GM12873 (cell line): ENCODE measurements around the gene XXYLT1.

Experiments
- CTCF ChIP-seq: IDR thresholded peaks from 2 replicates; pipeline ENCODE4 v1.5.1; 2012; ENCODE audit warnings: low read depth, mild to moderate bottlenecking, moderate library complexity, low read length, control low read depth; ENCODE audit not compliant: insufficient read depth; ENCODE audit errors: missing control alignments

The XXYLT1 gene

DNA sequence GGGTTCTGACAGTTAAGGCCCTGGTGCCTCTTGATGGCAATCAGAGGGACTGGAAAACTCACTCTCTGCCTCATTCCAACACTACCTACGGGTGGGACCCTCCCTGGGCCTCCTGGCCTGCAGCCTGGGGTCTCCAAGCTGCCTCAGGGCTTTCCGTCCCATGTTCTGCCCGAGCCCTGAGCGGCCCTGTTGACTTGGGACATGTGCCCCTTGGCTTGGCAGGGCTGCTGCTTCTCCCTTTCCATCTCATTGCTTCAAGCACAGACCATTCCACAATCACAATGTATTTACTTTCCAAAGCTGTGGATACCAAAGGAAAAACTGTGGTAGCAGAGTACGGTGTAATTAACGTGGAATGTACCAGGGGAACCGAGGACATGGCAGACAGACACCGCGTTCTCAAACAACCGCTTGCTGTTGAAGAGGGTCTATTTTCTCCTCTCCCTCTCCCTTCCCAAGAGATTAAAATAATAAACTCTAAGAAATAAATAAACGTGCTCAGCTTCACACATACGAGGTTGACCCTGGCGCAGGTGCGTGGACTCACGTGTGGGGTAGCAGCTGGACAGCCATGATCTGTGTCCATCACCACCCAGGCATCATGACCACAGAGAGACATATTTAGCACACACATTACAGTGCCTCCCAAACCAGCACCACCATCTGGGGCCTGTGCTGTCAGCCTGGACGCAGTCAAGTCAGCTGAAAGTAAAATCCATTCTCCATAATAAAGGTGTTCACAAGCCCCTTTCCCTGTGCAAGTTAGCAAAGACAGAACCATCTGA is 172.0 kb downstream of the XXYLT1 start:
- TF ChIP-seq CTCF = no peak

GRCh38 chr3:195097331-195098255 is 173.4 kb downstream of the XXYLT1 start:
- no peak for TF ChIP-seq CTCF

GRCh38 chr3:195096484-195097330 is 174.3 kb downstream of the XXYLT1 start:
- no peak for TF ChIP-seq CTCF

GRCh38 chr3:195096053-195096452 is 174.9 kb downstream of the XXYLT1 start:
- no peak for TF ChIP-seq CTCF

- no peak for TF ChIP-seq CTCF
Observed at GRCh38 chr3:195095704-195096036, 175.3 kb downstream of the XXYLT1 start.

DNA sequence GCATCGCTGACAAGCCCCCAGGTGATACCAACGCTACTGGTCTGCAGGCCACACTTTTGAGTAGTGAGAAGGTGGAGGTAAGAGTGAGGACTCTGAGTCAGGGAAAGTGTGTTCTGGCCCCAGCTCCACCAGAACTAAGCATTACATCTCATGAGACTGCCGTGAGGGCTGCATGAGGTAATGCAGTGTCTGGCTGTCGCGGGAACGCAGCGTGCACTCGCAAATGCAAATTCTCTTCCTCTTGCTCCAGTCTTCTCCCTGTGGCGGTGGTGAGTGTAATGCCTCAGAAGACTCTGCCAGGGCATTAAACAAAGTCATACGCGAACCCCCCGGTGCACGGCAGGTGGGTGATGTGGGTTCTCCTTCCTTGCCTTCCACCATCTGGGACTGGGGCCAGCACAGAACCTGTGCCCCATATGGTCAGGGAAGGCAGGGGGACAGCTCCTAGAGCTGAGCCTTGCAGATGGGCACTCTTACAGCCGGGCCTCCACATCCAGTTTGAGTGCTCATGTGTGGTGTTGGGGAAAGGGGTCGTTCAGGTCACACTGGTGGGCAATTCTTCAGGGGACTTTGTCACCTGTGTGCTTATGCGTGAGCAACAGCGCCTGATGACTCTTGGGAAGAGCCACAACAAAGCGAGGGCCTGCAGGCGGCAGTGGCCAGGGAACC is 175.8 kb downstream of the XXYLT1 start:
- no peak for TF ChIP-seq CTCF
